OCI-LY3 (cell line): ENCODE data around the gene ZNF318.

Source experiments
- CTCF ChIP-seq: fragments of 200-600, 300-600 bp; sonication (generic); IDR thresholded peaks from 2 replicates; pipeline ENCODE4 v1.5.1; 2014; ENCODE audit warnings: antibody characterized with exemption, low read length, low read depth
- EZH2phosphoT487 ChIP-seq: fragments of 200-600 bp; shearing (Covaris generic); IDR thresholded peaks from 2 replicates; pipeline ENCODE4 v1.6.1; 2018; ENCODE audit warnings: antibody characterized with exemption, mixed run types, low read depth

- TF ChIP-seq CTCF, result no peak
- TF ChIP-seq EZH2phosphoT487, result no peak
Observed at GRCh38 chr6:43297644-43298564, 71.5 kb downstream of the ZNF318 start, which contains the start of gene SLC22A7.
